Measurements from ENCODE around the gene SCN3B.

- TF ChIP-seq CTCF (IDR thresholded peaks at IDR 0.05) (no peak), POLR2A (IDR thresholded peaks at IDR 0.05) (no peak)
Measured at GRCh38 chr11:123579482-123579812, 75.0 kb downstream of the SCN3B start.

Measured in testis (tissue), 2 donors.